ENCODE data around the gene FREM2. TPM values are rescaled to one million over a fixed set of nuclear protein-coding genes. Genes with fewer than 3 reads are reported as not detected.

FREM2 gene
- total and polyA plus RNA-seq, 2 of the 4 experiments (the other 2 are of a cell fraction): not detected

DNA sequence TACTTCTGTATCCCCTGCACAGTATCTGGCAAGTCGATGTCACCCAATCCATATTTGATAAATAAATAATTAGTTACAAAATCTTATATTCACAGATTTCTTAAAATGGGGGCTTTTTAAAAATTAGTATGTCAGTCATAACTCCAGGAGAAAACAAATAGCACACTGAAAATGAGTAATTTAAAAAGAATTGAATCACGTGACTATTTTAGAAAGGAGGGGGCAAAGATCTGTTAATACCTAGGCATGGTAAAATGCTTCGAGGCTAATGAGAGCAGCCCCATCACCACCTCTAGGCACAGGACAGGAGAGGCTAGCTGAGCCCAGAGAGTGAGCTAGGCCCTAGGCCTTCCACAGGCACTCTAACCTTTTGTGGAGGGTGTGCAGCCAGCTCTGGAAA lies 94.7 kb downstream of the FREM2 start:
- BruUV-seq (replicated peaks): no TSS peak
- ATAC-seq (ENCODE audit: low read depth): no peak
- no peak overlapping the region for H2AK5ac ChIP-seq (ENCODE audit: low read depth, low read length)

More for the DNA sequence above, 94.7 kb downstream of the FREM2 start:
- dilution Hi-C loops (cut with HindIII; ENCODE audit: low sequenced_read_pairs, unreplicated experiment): no loop called here
- no peak overlapping the region for H3K18ac ChIP-seq (ENCODE audit: low read depth, low read length)
- H2AK9ac ChIP-seq (replicated peaks; ENCODE audit: low read depth, low read length, poor library complexity): no peak overlapping the region
- H4K91ac ChIP-seq (ENCODE audit: insufficient read depth, low read depth, low read length): no peak overlapping the region
- H4K20me1 ChIP-seq (ENCODE audit: insufficient read depth, low read length): no peaks in the 10 kb centered on the region
- no CpG with 5 or more reads among the region's 3 CpGs for WGBS, 2 experiments (ENCODE audit: extremely low coverage in 2 of 2, insufficient read length in 1 of 2)
- H3K4me3 ChIP-seq (ENCODE audit: insufficient read depth, low read depth, low read length): no peak overlapping the region
- no peak overlapping the region for H3K27ac ChIP-seq (ENCODE audit: insufficient read depth, low read length)
- no peaks in the 10 kb centered on the region for H3K36me3 ChIP-seq (ENCODE audit: control insufficient read depth, insufficient read depth, low read length)
- no peak for TF ChIP-seq MAFK (IDR thresholded peaks at IDR 0.05; ENCODE audit: low read depth, low read length)
- TF ChIP-seq BHLHE40 (IDR thresholded peaks at IDR 0.05; ENCODE audit: low read depth, low read length): no peak
- TF ChIP-seq, protein P1, sequence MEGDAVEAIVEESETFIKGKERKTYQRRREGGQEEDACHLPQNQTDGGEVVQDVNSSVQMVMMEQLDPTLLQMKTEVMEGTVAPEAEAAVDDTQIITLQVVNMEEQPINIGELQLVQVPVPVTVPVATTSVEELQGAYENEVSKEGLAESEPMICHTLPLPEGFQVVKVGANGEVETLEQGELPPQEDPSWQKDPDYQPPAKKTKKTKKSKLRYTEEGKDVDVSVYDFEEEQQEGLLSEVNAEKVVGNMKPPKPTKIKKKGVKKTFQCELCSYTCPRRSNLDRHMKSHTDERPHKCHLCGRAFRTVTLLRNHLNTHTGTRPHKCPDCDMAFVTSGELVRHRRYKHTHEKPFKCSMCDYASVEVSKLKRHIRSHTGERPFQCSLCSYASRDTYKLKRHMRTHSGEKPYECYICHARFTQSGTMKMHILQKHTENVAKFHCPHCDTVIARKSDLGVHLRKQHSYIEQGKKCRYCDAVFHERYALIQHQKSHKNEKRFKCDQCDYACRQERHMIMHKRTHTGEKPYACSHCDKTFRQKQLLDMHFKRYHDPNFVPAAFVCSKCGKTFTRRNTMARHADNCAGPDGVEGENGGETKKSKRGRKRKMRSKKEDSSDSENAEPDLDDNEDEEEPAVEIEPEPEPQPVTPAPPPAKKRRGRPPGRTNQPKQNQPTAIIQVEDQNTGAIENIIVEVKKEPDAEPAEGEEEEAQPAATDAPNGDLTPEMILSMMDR (conservative IDR thresholded peaks at IDR 0.05; ENCODE audit: low read depth, low read length): no peak
- TF ChIP-seq POLR2A (IDR thresholded peaks at IDR 0.05; ENCODE audit: low read depth, low read length): no peak
- no peak for TF ChIP-seq RCOR1 (IDR thresholded peaks at IDR 0.05; ENCODE audit: insufficient replicate concordance, low read length)
- no peak for TF ChIP-seq SMC3 (IDR thresholded peaks at IDR 0.05; ENCODE audit: low read depth, low read length)
- H3K4ac ChIP-seq (ENCODE audit: low read depth, low read length): no peak overlapping the region
- no peak overlapping the region for H4K8ac ChIP-seq (ENCODE audit: low read depth in 2 of 2, low read length in 2 of 2)
- no peak overlapping the region for H2BK120ac ChIP-seq (ENCODE audit: low read depth, low read length)
- ChIA-PET CTCF (no interaction called here), POLR2A (ENCODE audit: unreplicated experiment) (no interaction called here)
- no peak overlapping the region for H3K14ac ChIP-seq (replicated peaks; ENCODE audit: low read depth, low read length)
- H2AFZ ChIP-seq (replicated peaks; ENCODE audit: low read length, poor library complexity): no peak overlapping the region
- H2BK5ac ChIP-seq (ENCODE audit: low read depth, low read length, poor library complexity, severe bottlenecking): no peak overlapping the region
- no peak overlapping the region for H4K5ac ChIP-seq (ENCODE audit: low read depth, low read length)
- in situ Hi-C loops (cut with MboI; ENCODE audit: low sequenced_read_pairs): no loop called here
- no peak overlapping the region for H3K56ac ChIP-seq (ENCODE audit: extremely low read depth, insufficient read depth, low read length)
- H3K9ac ChIP-seq (ENCODE audit: low read depth, low read length): no peak overlapping the region
- H2BK15ac ChIP-seq (ENCODE audit: low read depth, low read length): no peak overlapping the region
- no peaks in the 10 kb centered on the region for H3K9me1 ChIP-seq (ENCODE audit: insufficient read depth, low read length)
- H3K27me3 ChIP-seq (ENCODE audit: control insufficient read depth, insufficient read depth, low read length): no peaks in the 10 kb centered on the region
- H3K23ac ChIP-seq (ENCODE audit: low read depth, low read length): no peak overlapping the region
- H3K79me1 ChIP-seq (ENCODE audit: low read depth in 1 of 2, low read length in 2 of 2): no peaks in the 10 kb centered on the region
- H3K9me3 ChIP-seq (ENCODE audit: control insufficient read depth, insufficient read depth, low read length): no peaks in the 10 kb centered on the region
- no peaks in the 10 kb centered on the region for H3K4me1 ChIP-seq (ENCODE audit: control insufficient read depth, insufficient read depth, low read length)
- no peak overlapping the region for H3K4me2 ChIP-seq (ENCODE audit: low read depth, low read length)
- no peak for DNase-seq
- H2BK20ac ChIP-seq (ENCODE audit: low read depth, low read length): no peak overlapping the region
- intact Hi-C loops (cut with micrococcal nuclease): no loop called here

Data from IMR-90 (cell line).